G401 (cell line): ENCODE measurements around the gene LMTK3. TPM values are rescaled to one million over a fixed set of nuclear protein-coding genes. Genes with fewer than 3 reads are reported as not detected.

Experiments used
- DNase-seq: peaks from one replicate; pipeline ENCODE4 v3.0.0-alpha.2; 2015; ENCODE audit warnings: low spot score
- in situ Hi-C: cut with HindIII; loops from 2 replicates; pipeline ENCODE4 v1.10.0; 2016; ENCODE audit warnings: low sequenced_read_pairs, mixed read lengths
- total RNA-seq: library from RNA; depleted of rRNA; stranded (reverse); fragments of >200 nt; shearing (Covaris generic); gene quantifications from 2 replicates; pipeline ENCODE4 v1.2.3, GENCODE V29; 2014

The LMTK3 gene
- total RNA-seq, 1 experiment from 2014 or later, result 12.5 TPM

- no peak for DNase-seq
- in situ Hi-C loops, result no loop called here
These were observed 34.5 kb downstream of the LMTK3 start for GRCh38 chr19:48477067-48477685.

- no peak for DNase-seq
- in situ Hi-C loops, result no loop called here
These were observed 35.5 kb downstream of the LMTK3 start for GRCh38 chr19:48476176-48476575.

DNA sequence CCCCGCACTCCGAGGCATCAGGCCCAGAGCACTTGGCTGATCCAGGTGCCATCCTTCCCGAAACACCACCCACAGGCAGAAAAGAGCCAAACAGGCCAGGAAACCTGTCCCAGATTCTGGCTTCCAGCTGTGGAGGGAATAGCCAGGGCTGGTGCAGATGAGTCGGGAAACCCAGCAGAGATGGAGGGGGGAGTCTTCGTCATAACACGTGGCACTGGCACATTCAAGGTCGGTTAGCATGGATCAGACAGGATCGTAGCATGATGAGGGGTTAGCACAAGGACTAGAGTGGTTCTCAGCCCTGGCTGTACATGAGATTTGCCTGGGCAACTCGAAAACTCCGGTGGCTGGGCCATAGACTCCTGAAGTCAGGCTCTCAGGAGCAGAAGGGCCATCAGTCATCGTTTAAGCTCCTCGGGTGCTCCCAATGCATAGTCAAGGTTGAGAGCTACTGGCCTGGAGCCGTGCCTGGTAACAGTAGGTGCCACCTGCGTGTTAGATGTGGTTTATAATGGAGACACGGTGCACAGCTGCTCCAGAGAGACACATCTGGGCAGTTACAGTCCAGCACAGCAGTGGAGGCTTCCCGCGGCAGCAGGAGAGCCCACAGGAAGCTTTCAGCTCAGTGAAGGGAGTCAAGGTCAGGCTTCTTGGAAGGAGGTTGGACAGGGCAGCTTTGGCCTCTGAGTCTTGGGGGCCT, 36.1 kb downstream of the LMTK3 start:
- in situ Hi-C loops, result no loop called here
- no peak for DNase-seq

DNA sequence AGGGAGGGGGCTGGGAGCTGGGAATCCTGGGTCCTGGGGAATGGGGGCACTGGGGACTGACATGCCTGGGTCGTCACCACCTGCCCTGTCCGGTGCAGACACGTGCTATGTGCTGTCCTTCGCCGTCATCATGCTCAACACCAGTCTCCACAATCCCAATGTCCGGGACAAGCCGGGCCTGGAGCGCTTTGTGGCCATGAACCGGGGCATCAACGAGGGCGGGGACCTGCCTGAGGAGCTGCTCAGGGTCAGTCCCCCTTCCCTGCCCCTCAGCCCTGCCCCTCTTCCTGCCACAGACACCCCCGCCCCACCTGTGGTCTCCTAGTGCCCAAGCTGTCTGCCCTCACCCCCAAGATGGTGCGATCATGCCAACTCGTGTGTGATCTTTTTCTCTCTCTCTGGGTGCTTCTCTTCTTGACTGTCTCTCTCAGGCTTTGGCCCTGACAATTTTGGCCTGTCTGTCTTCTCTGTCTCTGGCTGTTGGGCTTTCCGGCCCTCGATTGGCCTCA, 37.5 kb downstream of the LMTK3 start:
- DNase-seq, result no peak
- in situ Hi-C loops, result no loop called here

DNA sequence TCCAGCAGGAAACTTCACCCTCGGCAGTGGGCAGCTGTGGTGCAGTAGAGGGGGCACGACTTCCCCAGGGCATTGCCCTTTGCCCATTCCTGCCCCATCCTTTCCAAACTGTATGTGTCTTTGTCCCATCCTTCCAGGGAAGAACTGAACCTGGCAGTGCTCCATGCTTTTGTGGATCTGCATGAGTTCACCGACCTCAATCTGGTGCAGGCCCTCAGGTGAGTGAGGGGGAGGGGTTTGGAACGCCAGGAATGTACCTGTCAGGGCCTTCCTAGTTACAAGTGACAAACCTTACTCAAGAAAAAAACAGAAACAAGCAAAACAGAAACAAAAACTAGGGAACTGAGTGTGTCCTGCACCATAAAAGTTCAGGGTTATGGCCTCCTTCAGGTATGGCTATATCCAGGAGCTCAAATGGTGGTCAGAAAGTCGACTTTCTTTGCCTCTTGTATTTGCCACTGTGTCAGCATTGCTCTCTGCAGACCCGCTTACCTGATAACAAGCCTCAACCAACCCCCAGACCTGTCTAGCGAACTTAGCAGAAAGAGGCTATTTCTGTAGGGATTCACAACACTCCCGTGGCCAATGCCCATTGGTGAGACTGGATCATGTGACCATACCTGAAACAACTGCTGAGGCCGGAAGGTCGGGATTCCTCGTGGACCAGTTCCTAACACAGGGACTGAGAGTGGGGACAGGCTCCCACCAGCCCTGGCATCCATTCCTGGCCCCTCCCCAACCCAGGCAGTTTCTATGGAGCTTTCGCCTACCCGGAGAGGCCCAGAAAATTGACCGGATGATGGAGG, 38.3 kb downstream of the LMTK3 start:
- in situ Hi-C loops, result no loop called here

DNA sequence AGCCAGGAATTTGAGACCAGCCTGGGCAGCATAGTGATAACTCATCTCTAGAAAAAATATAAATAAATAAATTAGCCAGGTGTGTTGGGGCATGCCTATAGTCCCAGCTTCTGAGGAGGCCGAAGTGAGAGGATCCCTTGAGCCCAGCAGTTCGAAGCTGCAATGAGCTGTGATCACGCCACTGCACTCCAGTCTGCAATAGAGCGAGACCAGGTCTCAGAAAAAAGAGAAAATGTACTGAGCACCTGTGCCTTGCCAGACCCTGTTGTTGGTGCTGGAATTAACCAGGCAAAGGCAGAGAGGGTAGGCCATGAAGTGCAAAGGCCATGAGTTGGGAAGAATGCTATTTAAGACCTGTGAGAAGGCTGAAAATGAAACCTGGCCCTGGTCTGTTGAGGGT, 39.8 kb downstream of the LMTK3 start:
- DNase-seq, result no peak
- in situ Hi-C loops, result no loop called here

More for the DNA sequence above, 38.3 kb downstream of the LMTK3 start:
- no peak for DNase-seq

DNA sequence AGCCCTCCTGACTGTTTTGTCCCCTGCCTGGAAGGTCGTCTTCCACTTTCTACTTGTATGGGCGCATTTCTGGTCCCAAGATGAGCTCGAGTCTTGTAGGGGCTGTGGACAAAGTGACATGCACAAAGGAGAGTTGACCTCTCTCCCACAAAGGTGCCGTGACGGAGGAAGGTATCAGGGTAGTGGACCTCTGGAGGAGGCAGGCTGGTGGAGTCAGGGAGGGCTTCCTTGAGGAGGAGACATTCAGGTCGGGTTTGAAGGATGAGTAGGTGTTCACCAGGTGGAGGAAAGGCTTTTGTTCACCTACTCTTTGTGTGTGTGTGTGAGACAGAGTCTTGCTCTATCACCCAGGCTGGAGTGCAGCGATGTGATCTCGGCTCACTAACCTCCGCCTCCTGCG, 40.8 kb downstream of the LMTK3 start:
- in situ Hi-C loops, result no loop called here
- no peak for DNase-seq

DNA sequence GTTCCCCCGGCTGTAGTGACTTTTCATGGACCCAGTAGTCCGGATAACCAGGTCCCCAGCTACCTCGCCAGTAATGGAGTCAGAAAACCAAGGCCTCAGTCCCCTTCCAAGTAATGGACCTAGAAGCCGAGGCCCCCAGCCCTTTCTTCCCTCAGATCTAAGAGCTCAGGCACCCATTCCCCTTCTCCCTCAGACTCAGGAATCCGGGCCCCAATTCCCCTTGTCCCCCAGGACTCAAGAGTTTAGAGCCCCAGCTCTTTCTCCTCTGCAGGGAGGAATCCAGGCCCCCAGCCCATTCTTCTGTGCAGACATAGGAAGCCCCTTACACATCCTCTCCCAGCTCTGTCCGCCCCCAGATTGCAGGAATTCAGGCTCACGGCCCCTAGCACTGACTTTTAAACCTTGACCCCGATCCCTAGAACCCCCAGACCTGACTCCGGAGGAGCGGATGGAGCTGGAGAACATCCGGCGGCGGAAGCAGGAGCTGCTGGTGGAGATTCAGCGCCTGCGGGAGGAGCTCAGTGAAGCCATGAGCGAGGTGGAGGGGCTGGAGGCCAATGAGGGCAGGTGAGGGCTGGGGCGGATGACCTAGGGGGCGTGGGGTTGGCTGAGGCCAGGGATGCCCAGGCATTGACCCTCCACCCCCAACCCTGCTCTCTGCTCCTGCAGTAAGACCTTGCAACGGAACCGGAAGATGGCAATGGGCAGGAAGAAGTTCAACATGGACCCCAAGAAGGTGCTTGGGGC, 41.5 kb downstream of the LMTK3 start:
- DNase-seq, result no peak
- in situ Hi-C loops, result no loop called here

- in situ Hi-C loops, result no loop called here
- peak; percentile 75 for DNase-seq
These were observed 42.2 kb downstream of the LMTK3 start, which contains the start of gene CYTH2 for GRCh38 chr19:48469289-48469881. TSS of gene CYTH2 (plus strand) at chr19:48469369. CDS start at chr19:48469508, 139 bp downstream.

GRCh38 chr19:48468772-48469288, 42.8 kb downstream of the LMTK3 start:
- in situ Hi-C loops, result no loop called here
- DNase-seq, result peak; percentile 100

DNA sequence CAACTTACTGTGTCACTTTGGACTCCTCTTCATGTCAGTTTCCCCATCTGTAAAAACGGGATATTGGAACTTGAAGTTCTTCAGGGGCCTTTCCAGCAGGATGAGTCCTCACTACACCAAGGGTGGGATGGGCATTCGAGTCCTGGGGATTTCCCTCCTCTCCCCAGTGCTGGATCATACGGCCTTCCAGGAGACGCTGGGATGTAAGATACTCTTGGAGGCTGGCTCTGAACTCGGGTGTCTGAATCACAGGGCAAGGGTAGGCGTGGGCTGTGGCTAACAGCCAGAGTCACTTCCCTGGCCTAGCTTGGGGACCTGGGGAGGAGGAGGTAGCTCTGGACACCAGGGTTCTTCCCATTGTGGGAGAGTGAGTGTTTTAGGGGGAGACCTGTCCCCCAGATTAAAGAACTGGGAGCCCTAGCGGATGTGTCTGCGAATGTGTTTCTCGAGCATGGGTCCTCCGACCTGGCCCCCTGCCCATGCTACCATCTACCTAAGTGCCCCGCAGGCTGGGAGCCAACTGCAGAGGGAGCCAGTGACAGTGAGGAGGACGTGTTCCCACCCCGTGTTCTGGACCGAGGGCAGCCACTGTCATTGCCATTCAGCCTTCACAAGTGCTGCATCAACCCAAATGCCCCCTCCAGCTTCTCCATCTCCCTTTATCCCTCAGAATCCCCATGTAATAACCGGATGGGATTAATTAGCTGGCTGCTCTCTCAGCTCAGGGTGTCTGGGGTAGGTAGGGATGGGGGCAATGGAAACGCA, 44.9 kb downstream of the LMTK3 start:
- DNase-seq, result no peak
- in situ Hi-C loops, result no loop called here

DNA sequence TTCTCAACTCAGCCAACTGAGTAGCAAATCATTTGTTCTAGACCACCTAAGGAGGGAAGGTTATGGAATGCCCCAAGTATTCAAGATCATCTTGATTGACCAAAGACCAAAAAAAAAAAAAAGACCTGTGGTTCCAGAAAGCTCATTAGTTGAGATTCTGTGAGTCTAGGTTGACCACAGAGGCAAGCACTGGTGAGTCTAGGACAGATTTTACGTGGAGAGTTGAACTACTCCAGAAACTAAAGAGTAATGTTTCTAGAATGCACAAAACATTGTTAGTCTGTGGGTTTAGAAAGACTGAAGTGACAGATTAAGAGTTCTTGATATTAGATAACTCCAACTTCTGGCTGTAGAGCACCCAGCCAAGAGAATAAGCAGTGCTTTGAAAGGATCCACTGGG, 46.4 kb downstream of the LMTK3 start:
- DNase-seq, result no peak
- in situ Hi-C loops, result no loop called here

DNA sequence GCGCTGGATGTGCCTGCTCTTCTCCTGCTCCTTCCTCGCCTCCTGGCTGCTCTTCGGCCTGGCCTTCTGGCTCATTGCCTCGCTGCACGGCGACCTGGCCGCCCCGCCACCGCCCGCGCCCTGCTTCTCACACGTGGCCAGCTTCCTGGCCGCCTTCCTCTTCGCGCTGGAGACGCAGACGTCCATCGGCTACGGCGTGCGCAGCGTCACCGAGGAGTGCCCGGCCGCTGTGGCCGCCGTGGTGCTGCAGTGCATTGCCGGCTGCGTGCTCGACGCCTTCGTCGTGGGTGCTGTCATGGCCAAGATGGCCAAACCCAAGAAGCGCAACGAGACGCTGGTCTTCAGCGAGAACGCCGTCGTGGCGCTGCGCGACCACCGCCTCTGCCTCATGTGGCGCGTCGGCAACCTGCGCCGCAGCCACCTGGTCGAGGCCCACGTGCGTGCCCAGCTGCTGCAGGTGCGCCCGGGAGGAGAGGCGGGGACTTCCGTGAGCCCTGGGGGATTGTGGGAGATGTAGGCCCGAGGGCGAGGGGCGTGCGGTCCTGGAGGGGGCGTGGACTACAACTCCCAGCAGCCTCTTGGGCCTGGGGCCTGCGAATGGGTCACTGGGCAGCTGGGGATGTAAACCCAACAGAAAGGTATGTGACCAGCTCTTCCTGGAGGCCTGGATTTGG, 49.5 kb downstream of the LMTK3 start:
- no peak for DNase-seq
- in situ Hi-C loops, result no loop called here

DNA sequence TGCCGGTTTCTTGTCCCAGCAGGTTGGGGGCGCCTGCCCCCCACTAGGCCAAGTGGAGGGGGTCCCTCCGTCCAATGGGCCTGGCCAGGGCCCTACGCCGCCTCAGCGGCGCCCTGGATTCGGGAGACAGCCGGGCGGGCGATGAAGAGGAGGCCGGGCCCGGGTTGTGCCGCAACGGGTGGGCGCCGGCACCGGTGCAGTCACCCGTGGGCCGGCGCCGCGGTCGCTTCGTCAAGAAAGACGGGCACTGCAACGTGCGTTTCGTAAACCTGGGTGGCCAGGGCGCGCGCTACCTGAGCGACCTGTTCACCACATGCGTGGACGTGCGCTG, 50.0 kb downstream of the LMTK3 start:
- DNase-seq, result no peak
- in situ Hi-C loops, result no loop called here

- in situ Hi-C loops, result no loop called here
- DNase-seq, result no peak
These were observed 53.6 kb downstream of the LMTK3 start for GRCh38 chr19:48458016-48458415.

GRCh38 chr19:48456864-48457263, 54.8 kb downstream of the LMTK3 start:
- in situ Hi-C loops, result no loop called here
- DNase-seq, result no peak

GRCh38 chr19:48455908-48456562, 55.6 kb downstream of the LMTK3 start:
- no peak for DNase-seq

More at GRCh38 chr19:48455908-48456562, 55.6 kb downstream of the LMTK3 start:
- in situ Hi-C loops, result no loop called here
